Effector memory CD4-positive, alpha-beta T cell (primary cell): ENCODE data around the gene SLC35F6.
"Not testable (repeated sequence)": the region's sequence is repeated elsewhere in the genome, so short reads cannot be mapped to it uniquely, and the experiment has no call there.

Source experiments
- DNase-seq, 3 donors: peaks; one replicate each; pipeline ENCODE4 v3.0.0-alpha.2; 2020
- H3K27ac ChIP-seq: 2 replicates; pipeline ENCODE4 v1.7.0; 2013; ENCODE audit warnings: mild to moderate bottlenecking, low read length, moderate library complexity; ENCODE audit not compliant: insufficient read depth, poor library complexity, severe bottlenecking
- H3K27me3 ChIP-seq: replicated peaks from 2 replicates; pipeline ENCODE4 v1.7.0; 2013; ENCODE audit warnings: mild to moderate bottlenecking, low read length; ENCODE audit not compliant: insufficient read depth, control insufficient read depth, poor library complexity, severe bottlenecking
- H3K36me3 ChIP-seq: 2 replicates; pipeline ENCODE4 v1.7.0; 2013; ENCODE audit warnings: mild to moderate bottlenecking, low read length, moderate library complexity; ENCODE audit not compliant: control insufficient read depth, insufficient read depth
- H3K4me1 ChIP-seq: 2 replicates; pipeline ENCODE4 v1.7.0; 2013; ENCODE audit warnings: low read length, mild to moderate bottlenecking; ENCODE audit not compliant: control insufficient read depth, insufficient read depth, poor library complexity, severe bottlenecking
- H3K4me3 ChIP-seq: 2 replicates; pipeline ENCODE4 v1.7.0; 2013; ENCODE audit warnings: low read length, low read depth, mild to moderate bottlenecking; ENCODE audit not compliant: insufficient read depth, poor library complexity, severe bottlenecking
- H3K9me3 ChIP-seq: 2 replicates; pipeline ENCODE4 v1.7.0; 2013; ENCODE audit warnings: mild to moderate bottlenecking, low read length, moderate library complexity; ENCODE audit not compliant: control insufficient read depth

SLC35F6 gene

DNA sequence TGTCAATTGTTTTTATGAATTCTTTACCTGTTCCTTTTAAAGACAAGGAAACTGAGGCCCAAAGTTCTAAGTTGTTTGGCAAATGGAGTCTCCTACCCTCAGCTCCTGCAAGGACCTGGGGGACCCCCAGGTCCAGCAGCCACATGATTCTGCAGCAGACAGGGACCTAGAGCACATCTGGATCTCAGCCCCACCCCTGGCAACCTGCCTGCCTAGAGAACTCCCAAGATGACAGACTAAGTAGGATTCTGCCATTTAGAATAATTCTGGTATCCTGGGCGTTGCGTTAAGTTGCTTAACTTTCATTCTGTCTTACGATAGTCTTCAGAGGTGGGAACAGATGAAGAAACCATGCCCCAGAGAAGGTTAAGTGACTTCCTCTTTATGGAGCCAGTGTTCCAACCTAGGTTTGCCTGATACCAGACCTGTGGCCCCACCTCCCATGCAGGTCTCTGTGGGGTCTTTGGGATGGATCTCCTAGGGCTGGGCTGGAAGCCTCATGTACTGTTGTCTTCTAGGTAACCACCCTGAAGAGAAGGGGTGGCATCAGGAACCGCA is 16.2 kb downstream of the SLC35F6 start:
- Histone ChIP-seq H3K9me3 (no peaks in the 10 kb centered on the region), H3K27ac (no peak overlapping the region), H3K4me1 (peaks cover 6% of the 10 kb centered on the region), H3K27me3 (no peaks in the 10 kb centered on the region), H3K36me3 (peaks cover 48% of the 10 kb centered on the region), H3K4me3 (no peak overlapping the region)
- no peak for DNase-seq

DNA sequence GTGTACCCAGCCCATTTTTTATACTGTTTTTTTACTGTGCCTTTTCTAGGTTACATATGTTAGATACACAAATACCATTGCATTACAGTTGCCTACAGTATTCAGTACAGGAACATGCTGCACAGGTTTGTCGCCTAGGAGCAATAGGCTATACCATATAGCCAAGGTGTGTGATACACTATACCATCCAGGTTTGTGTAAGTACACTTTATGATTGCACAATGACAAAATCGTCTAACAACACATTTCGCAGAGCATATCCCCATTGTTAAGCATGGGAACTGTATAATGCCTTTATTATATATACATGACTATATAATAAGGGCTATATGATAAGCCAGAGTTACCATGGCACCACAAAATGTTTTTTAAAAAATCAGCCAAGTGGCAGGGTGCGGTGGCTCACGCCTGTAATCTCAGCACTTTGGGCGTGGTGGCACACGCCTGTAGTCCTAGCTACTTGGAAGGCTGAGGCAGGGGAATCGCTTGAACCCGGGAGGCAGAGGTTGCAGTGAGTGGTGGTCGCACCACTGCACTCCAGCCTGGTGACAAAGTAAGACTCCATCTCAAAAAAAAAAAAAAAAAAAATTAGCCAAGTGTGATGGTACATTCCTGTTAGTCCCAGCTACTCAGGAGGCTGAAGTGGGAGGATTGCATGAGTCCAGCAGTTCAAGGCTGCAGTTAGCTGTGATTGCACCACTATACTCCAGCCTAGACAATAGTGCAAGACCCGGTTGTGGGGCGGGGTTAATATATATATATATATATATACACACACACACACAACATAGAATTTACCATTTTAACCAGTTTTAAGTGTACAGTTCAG is 19.0 kb downstream of the SLC35F6 start:
- no peak overlapping the region for H3K4me3 ChIP-seq
- peaks cover 7% of the 10 kb centered on the region for H3K4me1 ChIP-seq
- H3K27me3 ChIP-seq: no peaks in the 10 kb centered on the region
- no peak overlapping the region for H3K27ac ChIP-seq
- peaks cover 24% of the 10 kb centered on the region for H3K36me3 ChIP-seq
- H3K9me3 ChIP-seq: no peaks in the 10 kb centered on the region
- no peak for DNase-seq

DNA sequence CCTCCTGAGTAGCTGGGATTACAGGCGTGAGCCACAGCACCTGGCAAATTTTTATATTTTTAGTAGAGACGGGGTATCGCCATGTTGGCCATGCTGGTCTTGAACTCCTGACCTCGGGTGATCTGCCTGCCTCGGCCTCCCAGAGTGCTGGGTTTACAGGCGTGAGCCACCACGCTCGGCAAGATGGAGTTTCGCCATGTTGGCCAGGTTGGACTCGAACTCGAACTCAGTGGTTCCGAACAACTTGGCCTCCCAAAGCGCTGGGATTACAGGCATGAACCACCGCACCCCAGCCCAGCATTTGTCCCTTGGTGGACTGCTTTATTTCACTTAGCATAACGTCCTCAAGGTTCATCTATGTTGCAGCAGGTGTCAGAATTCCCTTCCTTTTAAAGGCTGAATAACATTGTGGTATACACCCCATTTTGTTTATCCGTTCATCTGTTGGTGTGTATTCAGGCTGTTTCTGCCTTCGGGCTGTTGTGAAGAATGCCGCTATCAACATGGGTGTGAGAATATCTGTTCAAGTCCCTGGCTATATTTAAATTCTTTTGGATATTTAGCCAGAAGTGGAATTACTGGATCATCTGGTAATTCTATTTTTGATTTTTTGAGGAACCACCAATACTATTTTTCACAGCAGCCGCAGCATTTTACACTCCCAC is 20.6 kb downstream of the SLC35F6 start:
- H3K36me3 ChIP-seq: peaks cover 12% of the 10 kb centered on the region
- no peak overlapping the region for H3K27ac ChIP-seq
- no peak for DNase-seq
- H3K4me3 ChIP-seq: peak overlapping the region; percentile 50
- peaks cover 7% of the 10 kb centered on the region for H3K4me1 ChIP-seq
- no peaks in the 10 kb centered on the region for H3K9me3 ChIP-seq
- no peaks in the 10 kb centered on the region for H3K27me3 ChIP-seq

DNA sequence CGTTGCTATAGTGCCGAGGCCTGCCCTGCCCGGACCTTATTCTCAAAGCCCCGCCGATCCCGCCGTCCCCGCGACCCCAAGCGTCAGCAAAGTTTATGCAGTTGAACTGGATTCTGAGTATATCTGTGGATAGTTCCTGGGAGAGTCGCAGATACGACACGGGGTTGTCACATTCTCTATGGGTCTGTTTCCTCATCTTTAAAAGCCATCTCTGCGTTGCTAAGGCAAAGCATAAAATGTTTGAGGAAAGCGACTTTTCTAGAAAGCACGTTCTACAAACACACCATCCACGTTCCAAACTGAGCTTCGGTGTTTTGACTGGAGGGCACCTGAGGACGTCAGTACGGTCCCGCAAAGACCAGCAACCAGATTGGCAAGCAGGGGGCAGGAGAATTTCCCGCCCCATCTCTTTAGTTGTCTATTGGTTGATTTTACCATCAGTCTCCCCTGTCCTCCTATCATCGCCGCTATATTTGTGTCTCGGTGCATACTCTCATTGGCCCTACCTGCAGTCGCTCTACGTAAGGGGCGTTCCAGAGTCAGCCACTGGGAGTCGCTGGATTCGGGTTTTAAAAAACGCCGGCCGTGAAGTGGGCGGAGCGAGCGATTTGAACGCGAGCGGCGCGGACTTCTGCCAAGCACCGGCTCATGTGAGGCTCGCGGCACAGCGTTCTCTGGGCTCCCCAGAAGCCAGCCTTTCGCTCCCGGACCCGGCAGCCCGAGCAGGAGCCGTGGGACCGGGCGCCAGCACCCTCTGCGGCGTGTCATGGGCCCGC is 21.5 kb downstream of the SLC35F6 start, which contains the start of gene CENPA:
CENPA (plus strand) TSS at position 626 of the 776 bp plus-strand sequence; CDS start at position 767, 141 bp downstream.
- H3K4me1 ChIP-seq: peaks cover 7% of the 10 kb centered on the region
- H3K4me3 ChIP-seq: peak within 1 kb of the TSS; percentile 67
- peak; percentile 85 to 93 (median 92) for DNase-seq
- H3K36me3 ChIP-seq: peaks cover 3% of the 10 kb centered on the region
- no peaks in the 10 kb centered on the region for H3K9me3 ChIP-seq
- no peaks in the 10 kb centered on the region for H3K27me3 ChIP-seq
- H3K27ac ChIP-seq: peak within 1 kb of the TSS; percentile 36

DNA sequence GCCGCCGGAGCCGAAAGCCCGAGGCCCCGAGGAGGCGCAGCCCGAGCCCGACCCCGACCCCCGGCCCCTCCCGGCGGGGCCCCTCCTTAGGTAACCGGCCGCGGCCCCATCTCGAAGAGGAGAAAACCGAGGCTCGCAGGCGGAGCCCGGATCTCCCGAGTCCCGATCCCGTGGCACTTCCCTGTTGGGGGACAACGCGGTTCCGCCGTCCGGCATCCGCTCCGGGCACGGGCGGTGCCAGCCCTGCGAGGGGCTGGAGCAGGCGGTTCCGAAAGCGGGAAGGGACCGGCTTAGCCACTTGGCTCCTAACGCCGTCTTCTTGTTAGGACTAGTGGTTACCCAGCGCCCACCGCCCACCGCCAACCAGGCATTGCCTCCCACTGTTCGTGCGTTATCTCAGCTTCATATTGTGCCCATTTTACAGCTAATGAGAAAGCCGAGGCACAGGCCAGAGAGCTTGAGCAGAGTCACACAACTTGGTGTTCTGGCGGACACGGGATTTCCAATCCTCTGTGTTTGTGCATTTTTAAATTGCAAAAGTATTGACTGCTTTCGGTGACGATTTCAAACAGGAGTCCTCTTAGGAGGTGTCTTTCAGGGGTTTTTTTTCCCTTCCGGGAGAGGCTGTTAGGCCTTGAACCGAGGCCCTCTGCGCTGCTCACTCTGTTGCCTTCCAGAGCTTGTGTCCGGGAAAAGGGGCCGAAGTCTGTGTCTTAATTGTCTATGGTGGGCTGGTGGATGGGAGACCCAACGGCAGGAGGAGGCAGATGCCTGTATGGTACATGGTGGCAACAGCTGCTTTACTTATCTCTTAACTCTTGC is 22.3 kb downstream of the SLC35F6 start:
- no peak overlapping the region for H3K27ac ChIP-seq
- no peaks in the 10 kb centered on the region for H3K27me3 ChIP-seq
- no peak for DNase-seq

DNA sequence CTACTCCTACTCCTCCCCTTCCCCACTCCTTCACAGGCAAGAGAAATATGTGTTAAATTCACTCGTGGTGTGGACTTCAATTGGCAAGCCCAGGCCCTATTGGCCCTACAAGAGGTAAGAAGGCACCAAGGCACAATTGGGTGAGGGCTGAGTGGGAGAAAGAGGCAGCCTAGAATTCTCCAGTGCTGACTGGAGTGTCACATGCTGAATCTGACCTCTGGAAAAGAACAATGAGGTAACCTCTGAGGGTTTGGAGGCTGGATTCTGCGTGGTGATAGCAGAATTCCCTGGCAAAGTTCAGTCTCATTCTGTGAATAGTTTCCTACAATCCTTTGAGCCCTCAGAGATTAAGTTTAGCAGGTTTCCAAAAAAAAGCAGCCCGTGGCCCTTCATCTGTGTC is 28.6 kb downstream of the SLC35F6 start:
- H3K27me3 ChIP-seq: no peaks in the 10 kb centered on the region
- no peak overlapping the region for H3K4me3 ChIP-seq
- H3K4me1 ChIP-seq: no peaks in the 10 kb centered on the region
- H3K27ac ChIP-seq: no peak overlapping the region
- H3K36me3 ChIP-seq: no peaks in the 10 kb centered on the region
- no peak for DNase-seq
- H3K9me3 ChIP-seq: no peaks in the 10 kb centered on the region

More for the DNA sequence above, 22.3 kb downstream of the SLC35F6 start:
- Histone ChIP-seq H3K4me3 (peak overlapping the region; percentile 67), H3K9me3 (no peaks in the 10 kb centered on the region), H3K36me3 (no peaks in the 10 kb centered on the region), H3K4me1 (peaks cover 7% of the 10 kb centered on the region)

DNA sequence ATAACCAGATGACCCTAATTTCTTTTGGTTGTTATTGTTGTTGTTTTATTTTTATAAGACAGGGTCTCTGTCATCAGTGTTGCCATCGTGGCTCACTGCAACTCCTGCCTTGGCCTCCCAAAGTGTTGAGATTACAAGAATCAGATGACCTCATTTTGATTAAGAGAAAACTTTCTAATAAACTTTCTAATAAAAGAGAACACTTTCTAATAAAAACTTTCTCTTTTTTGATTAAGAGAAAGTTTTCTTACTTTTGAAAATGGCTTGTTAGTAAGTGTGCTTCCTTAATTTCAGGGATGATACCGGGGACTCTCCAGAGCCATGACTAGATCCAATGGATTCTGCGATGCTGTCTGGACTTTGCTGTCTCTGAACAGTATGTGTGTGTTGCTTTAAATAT is 29.4 kb downstream of the SLC35F6 start:
- Histone ChIP-seq H3K4me3 (no peak overlapping the region), H3K4me1 (no peaks in the 10 kb centered on the region), H3K9me3 (no peaks in the 10 kb centered on the region), H3K27ac (no peak overlapping the region), H3K36me3 (no peaks in the 10 kb centered on the region), H3K27me3 (no peaks in the 10 kb centered on the region)
- DNase-seq: no peak

DNA sequence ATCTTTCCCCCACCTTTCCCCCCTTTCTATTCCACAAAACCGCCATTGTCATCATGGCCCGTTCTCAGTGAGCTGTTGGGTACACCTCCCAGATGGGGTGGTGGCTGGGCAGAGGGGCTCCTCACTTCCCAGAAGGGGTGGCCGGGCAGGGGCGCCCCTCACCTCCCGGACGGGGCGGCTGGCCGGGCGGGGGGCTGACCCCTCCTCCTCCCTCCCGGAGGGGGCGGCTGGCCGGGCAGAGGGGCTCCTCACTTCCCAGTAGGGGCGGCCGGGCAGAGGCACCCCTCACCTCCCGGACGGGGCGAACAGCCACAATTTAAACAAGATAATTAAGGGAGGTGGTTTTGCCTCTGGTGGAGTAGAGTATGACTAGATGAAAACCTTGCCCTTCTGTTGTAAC is 31.1 kb downstream of the SLC35F6 start:
- not testable (repeated sequence) for H3K27me3 ChIP-seq, DNase-seq, H3K36me3 ChIP-seq, H3K9me3 ChIP-seq, H3K4me1 ChIP-seq, H3K4me3 ChIP-seq, H3K27ac ChIP-seq

DNA sequence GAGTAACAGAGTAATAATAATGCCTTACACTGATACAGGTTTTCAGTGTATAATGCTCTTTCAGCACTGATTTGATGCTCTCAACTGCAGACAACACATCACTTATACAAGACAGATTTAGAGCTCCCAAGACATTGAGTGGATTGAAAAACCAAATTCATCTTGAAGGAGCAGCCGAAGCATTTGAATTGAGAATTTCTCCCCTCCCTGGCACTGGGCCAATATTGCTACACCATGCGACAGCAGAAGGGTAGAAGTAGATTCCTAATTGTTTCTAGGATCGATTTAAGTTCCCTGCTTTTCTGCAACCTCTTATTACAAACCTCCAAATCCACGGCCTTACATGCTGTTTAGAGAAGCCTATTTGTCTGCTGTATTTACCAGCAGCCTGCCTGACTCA is 37.2 kb downstream of the SLC35F6 start:
- Histone ChIP-seq H3K9me3 (no peaks in the 10 kb centered on the region), H3K36me3 (no peaks in the 10 kb centered on the region), H3K27me3 (no peaks in the 10 kb centered on the region), H3K27ac (no peak overlapping the region), H3K4me3 (no peak overlapping the region), H3K4me1 (no peaks in the 10 kb centered on the region)
- no peak for DNase-seq
